ENCODE measurements around the gene NTM.

DNA sequence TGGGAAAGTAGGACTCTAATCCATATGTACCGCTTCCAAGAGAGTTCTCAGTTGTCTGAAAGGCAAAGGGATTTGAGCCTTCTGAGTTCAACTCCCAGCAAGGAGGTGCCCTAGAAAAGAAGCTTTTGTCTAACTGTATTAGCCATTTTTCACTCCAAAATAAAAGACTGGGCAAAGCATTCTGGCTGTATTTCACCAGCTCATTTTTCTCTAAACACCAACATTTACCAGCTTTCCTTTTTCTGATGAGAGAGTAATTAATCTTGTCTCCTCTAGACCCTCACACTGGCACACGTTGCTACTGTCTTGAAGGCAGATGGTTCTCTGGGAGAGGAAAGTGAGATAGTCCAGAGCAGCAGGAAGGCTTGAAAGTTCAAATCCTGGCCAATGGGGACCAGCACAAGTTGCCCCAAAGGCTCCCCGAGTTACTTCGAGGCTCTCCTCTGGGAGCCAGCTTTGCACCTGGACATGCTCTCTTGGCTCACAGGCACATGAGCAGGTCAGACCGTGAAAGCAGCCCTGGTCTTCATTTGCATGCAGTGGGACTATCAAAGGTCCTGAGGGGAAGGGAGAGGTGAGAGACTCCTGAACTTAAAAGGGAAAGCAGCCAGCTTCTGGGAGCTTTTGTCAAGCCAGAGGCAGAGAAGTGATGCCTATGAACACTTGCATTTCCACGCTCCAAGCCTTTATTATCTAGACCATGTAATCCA lies 100.0 kb downstream of the NTM start:
- no peak for TF ChIP-seq POLR2A (IDR thresholded peaks at IDR 0.05)
- TF ChIP-seq, protein P1, sequence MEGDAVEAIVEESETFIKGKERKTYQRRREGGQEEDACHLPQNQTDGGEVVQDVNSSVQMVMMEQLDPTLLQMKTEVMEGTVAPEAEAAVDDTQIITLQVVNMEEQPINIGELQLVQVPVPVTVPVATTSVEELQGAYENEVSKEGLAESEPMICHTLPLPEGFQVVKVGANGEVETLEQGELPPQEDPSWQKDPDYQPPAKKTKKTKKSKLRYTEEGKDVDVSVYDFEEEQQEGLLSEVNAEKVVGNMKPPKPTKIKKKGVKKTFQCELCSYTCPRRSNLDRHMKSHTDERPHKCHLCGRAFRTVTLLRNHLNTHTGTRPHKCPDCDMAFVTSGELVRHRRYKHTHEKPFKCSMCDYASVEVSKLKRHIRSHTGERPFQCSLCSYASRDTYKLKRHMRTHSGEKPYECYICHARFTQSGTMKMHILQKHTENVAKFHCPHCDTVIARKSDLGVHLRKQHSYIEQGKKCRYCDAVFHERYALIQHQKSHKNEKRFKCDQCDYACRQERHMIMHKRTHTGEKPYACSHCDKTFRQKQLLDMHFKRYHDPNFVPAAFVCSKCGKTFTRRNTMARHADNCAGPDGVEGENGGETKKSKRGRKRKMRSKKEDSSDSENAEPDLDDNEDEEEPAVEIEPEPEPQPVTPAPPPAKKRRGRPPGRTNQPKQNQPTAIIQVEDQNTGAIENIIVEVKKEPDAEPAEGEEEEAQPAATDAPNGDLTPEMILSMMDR (IDR thresholded peaks at IDR 0.05): no peak

All from esophagus squamous epithelium (tissue), 4 donors.